GM18909 (cell line): Measurements from ENCODE around the gene TMEM108.

Experiments used
- ATAC-seq: cut with Tn5 transposase; IDR thresholded peaks from one replicate; pipeline ENCODE4 v1.9.1; 2021; ENCODE audit warnings: mild to moderate bottlenecking; ENCODE audit not compliant: unreplicated experiment, poor library complexity

TMEM108 gene

GRCh38 chr3:133159498-133160475, 121.6 kb downstream of the TMEM108 start:
- ATAC-seq, result no peak

DNA sequence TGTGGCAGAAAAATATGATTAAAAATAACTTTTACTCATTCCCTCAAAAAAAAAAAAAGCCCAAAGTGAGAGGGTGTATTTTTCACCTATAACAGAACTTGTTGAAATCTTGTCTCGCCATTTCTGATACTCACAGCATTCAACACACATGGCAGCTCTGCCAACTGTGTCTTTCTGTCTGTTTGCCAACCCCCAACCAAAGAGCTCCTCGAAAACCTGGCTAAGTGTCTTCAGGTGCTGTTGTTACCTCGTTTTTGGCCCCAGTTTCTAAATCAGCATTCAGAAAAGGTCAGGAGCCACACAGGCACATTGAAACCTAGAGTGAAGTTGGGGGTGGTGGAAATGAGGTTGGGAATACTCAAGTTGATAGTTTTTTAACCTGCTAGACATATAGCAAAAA, 123.5 kb downstream of the TMEM108 start:
- no peak for ATAC-seq

GRCh38 chr3:133162265-133162664, 124.1 kb downstream of the TMEM108 start:
- ATAC-seq, result no peak

DNA sequence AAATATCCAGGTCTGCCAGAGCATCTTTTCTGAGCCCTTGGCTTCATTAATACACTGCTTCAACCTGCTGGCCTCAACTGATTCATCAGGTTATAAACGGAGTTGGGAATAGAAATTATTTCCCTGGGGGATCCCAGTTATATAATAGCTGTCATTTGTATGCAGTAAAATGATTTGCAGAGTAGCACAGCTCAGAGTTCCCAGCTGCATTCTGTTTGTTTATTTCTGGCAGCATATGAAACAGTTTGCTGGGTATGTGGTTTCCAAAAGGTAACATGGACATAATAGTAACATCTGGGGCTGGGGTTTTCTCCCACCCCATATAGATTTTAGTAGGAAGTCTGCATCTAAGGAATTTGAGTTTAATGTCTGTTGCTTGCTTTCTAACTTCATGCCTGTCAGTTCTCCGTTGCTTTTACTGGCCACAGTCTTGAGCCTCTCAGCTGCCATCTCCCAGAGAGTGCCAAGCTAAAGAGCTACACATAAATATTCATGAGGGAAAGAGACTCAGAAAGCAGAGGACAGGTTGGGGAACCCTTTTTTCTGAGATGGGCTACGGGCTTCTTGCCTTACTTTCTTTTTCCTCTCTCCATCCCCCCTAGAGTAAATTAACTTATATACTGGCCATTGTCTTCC, 124.6 kb downstream of the TMEM108 start:
- no peak for ATAC-seq

GRCh38 chr3:133167340-133168024, 129.3 kb downstream of the TMEM108 start:
- no peak for ATAC-seq

GRCh38 chr3:133168025-133168401, 129.8 kb downstream of the TMEM108 start:
- ATAC-seq, result no peak

- ATAC-seq, result no peak
Observed at GRCh38 chr3:133169331-133170068, 131.3 kb downstream of the TMEM108 start.

DNA sequence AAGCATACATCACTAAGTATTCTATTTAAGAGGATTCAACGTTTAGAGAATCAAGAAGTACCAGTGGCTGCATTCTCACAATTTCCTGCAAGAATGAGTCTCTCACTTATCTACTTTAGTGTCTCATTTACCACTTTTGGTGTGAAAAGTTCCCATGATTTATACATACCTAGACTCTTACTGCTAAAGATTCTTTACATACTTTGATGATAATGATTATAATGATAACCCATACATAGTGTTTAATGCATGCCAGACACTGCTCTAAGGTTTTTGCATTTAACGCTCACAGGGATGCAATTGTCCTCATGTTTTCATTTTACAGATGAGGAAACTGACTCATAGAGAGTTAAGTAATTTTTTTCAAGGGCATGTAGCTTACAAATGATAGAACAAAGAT, 133.6 kb downstream of the TMEM108 start:
- ATAC-seq, result no peak

GRCh38 chr3:133181392-133182150, 143.4 kb downstream of the TMEM108 start:
- no peak for ATAC-seq

- no peak for ATAC-seq
Observed at GRCh38 chr3:133187870-133188379, 149.7 kb downstream of the TMEM108 start.

- no peak for ATAC-seq
Observed at GRCh38 chr3:133188996-133189395, 150.8 kb downstream of the TMEM108 start.

- no peak for ATAC-seq
Observed at GRCh38 chr3:133189893-133190292, 151.7 kb downstream of the TMEM108 start.

DNA sequence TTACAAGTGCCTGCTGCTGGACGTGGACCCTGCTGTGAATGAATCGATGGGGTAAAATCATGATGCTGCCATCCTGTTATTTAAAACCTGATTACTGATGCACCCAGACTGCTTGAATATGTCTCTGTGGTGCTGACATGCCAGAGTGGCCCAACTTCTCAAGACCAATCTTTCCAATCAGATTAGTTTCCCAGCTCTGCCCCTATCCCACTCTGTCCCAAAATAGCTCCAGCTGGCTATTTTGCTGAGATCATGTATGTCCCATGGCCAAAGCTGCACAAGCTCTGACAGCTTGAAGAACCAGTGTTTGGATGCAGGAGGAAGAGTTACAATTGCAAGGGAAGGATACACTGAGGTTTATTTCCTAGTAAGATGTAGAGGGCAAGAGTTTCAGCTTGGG, 153.6 kb downstream of the TMEM108 start:
- no peak for ATAC-seq

DNA sequence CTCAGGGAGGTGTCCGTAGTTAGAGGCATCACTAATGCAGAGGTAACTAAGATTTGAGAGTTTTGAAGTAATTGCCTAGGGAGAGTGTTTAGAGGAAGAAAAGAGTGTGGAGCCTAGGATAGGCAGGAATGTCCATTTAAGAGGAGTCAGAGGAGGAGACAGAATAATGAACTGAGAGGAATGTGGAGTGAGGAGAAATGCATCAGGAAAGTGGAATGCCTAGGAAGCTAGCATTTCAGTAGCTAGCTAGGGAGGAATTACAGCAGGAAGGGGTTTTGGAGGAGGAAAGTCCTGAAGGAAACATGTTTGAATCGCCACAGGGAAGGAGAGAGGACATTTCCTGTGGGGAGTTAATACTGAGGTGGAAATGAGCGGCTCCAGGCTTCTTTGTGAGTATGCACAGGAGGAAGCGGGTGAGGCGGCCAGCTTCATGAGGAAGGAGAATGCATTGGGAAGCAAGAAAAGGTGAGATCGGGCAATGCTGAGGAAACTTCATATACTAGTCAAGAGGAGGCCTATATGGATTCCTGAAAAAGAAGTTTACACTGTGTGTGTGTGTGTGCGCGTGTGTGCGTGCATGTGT, 154.3 kb downstream of the TMEM108 start:
- no peak for ATAC-seq

DNA sequence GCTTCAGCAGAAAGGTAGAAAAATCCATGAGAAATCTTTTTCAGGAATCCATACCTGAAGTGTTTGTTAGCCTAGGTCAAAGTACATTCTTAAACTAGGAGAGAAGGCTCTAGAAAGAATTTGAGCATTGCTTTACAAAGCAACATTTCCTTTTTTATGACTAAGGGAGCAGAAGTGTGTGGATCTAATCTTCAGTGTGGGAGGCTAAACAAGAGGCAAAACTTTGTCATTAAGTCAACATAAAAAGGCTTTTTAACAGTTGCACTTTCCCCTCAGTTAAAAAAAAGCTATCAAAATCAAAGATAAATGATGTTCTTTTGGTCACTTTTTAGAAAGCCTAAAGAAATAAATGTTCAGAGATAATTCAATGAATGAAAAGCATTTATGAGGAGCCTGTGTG, 154.8 kb downstream of the TMEM108 start:
- no peak for ATAC-seq

GRCh38 chr3:133196527-133196926, 158.3 kb downstream of the TMEM108 start:
- no peak for ATAC-seq

GRCh38 chr3:133197619-133198018, 159.4 kb downstream of the TMEM108 start:
- no peak for ATAC-seq

DNA sequence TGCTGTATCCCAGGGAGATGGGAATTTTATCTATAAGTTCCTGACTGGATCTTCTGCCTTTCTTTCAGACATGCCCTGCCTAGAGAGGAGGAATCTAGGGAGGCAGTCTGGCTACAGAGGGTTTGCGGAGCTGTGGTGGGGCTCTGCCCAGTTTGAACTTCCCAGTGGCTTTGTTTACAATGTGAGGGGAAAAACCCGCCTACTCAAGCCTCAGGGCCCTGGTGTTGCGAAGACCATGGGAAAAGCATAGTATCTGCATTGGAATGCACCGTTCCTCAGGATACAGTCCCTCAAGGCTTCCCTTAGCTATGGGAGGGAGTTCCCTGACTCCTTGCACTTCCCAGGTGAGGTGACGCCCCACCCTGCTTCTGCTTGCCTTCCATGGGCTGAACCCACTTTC, 168.7 kb downstream of the TMEM108 start:
- no peak for ATAC-seq

- ATAC-seq, result no peak
Observed at GRCh38 chr3:133208184-133208583, 170.0 kb downstream of the TMEM108 start.
